GM18867 (cell line): ENCODE results near the gene RHEB.
A peak's percentile ranks its signal among the peaks of the same experiment; 100 is the strongest.

ENCODE experiments used
- ATAC-seq: cut with Tn5 transposase; IDR thresholded peaks from one replicate; pipeline ENCODE4 v1.9.1; 2021; ENCODE audit warnings: mild to moderate bottlenecking, moderate library complexity; ENCODE audit not compliant: unreplicated experiment

RHEB gene

DNA sequence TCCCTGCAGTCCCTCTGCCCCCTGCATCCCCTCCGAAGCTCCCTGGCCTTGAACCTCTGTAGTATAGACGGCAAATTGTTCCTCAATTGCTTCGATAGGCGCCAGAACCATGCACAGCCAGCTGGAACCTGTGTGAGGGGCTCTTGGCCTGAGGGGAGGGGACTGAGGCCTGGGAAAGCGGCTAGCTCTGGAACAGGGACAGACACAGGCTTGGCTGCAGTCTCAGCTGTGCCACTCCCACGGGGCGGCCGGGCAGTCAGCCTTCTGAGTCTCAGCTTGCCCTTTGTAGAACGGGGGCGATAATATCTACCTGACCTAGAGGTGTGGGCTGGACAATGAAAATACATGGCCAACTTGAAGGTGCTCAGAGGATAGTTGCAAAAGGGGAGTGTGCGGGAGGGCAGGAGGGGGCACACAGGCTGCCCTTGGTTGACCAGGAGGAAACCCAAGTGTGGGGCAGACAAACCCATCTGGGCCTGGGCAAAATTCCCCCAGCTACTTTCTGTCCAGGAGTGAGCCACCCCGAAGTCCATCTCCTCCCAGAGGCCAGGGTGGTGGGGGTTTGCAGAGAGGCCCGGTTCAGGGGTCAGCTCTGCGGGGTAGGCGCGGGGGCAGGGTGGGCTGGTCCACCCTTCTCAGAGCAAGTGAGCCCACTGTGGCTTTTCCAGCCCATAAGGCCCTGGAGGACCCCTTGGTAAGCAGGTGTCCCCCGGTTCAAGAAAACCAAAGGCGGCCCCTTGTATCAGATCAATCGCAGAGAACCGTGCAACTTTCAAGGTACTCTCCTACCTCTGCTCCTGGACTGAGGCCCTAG lies 84.4 kb downstream of the RHEB start:
- ATAC-seq, result no peak

DNA sequence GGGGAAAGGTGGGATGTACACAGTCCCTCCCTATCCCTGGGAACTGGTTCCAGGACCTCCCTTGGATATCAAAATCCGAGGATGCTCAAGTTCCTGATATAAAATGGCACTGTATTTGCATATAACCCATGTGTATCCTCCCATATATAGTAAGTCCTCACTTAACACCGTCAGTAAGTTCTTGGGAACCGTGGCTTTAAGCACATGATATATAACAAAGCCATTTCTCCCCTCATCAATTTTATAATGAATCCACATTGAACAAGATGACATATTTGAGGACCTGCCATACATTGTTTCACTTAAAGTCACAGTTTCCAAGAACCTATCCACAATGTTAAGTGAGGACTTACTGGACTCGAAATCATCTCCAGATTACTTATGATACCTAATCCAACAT lies 85.1 kb downstream of the RHEB start:
- no peak for ATAC-seq

DNA sequence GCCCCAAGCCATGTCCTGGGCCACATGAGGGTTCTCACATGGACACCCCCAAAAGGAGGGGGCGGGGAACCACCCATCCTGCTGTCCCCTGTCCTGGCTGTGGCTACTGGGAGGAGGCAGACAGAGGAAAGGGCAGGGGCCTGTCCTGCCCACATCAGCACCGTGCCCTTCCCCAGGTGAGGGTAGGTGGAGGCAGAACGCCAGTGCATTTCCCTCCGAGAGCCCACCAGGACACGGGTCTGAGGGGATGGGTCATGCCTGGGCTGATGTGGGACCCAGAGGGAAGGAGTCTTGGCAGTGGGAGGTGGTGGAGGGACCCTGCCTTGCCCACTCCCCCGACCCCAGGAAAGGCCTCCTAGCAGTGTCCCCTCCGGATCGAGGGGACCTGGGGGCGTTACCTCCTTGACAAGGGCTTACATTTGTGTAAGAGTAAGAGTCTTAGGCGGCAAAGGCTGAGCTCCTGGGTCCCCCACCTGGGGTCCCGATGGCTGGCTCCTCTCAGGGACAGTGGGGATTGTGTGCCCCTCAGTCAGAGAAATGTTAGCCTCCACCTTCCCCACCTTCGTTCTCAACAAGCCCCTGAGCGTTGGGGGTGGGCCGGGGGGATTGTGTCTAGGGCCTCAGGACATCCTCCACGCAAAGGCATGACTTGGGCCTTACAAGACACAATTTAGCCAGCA lies 85.8 kb downstream of the RHEB start:
- no peak for ATAC-seq

DNA sequence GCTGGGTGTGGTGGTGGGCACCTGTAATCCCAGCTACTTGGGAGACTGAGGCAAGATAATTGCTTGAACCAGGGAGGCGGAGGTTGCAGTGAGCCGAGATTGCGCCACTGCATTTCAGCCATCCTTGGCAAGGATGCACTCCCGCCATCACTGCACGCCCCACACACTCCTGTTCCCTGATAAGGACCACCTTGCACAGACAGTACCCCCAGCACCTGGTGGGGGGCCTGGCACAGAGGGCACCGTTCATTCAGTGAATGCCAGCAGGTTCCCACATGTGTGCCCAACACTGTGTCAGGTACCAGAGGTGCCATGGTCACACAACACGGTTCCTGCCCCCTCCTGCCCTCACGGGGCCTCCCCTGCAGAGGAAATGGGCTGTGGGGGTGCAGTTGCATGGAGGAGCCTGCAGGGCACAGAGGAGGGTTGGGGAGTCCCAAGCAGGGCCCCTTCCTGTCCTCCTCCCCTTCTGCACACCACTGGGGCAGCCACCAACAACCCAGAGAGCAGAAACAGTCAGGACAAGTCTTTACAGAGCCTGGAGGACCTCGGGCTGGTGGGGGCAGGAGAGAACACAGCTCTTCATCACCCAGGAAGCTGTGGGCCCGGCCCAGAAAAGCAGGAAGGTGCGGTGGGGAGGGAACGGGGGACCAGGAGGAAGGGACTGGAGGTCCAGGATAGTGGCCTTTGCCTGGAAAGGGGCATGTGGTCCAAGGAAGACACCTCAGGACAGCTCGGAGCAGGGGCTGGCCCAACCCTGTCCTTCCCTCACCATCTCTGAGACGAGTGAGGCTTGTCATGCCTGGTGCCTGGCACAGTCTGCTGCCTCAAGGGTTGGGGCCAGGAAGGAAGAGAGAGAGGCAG lies 86.8 kb downstream of the RHEB start:
- ATAC-seq, result peak; percentile 79

DNA sequence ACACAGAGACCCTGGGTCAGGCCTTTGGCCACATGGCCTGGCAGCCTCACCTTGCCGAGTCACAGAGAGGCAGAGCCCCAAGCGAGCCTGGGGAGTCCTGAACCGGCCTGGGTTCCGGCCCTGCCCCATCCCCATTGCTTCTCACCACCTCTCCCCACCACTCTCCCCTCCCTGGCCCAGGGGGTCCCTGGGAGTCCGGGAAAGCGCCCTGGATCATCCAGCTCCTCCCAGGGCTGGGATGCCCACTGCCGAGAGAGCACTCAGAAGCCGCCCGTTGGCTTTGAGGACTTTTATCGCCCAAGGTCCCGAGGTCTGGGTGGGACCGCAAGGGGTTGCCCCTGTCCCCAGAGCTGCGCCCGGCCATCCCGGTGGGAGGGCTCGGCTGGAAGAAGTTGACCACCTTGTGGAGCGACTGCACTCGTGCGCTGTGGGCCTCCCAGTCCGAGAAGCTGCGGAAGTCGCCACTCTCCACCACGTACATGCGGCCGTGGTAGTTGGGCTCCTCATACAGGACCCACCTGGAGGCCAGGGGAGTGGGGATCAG lies 87.9 kb downstream of the RHEB start:
- ATAC-seq, result no peak

DNA sequence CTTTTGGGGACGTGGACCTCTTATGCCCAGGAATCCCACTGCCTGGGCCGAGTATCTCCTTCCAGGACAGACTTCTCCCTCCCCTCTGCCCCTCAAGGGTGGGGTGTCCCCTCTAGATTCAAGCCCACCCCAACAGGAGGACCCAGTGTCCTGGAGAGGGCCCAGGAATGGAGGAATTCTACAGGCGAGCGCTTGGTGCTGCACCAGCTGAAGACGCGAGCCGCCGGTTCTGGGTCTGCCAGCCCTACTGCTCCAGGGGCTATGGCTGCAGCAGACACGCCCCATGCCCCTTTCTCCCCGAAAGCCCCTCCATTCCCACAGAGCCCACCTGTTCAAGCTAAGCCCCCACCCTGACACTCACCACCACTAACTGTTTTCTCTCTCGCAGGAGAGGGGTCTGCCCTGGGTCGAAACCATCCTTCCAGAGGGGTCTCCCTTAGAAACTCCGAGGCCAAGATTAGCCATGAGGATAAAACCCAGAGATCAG lies 88.4 kb downstream of the RHEB start:
- no peak for ATAC-seq

DNA sequence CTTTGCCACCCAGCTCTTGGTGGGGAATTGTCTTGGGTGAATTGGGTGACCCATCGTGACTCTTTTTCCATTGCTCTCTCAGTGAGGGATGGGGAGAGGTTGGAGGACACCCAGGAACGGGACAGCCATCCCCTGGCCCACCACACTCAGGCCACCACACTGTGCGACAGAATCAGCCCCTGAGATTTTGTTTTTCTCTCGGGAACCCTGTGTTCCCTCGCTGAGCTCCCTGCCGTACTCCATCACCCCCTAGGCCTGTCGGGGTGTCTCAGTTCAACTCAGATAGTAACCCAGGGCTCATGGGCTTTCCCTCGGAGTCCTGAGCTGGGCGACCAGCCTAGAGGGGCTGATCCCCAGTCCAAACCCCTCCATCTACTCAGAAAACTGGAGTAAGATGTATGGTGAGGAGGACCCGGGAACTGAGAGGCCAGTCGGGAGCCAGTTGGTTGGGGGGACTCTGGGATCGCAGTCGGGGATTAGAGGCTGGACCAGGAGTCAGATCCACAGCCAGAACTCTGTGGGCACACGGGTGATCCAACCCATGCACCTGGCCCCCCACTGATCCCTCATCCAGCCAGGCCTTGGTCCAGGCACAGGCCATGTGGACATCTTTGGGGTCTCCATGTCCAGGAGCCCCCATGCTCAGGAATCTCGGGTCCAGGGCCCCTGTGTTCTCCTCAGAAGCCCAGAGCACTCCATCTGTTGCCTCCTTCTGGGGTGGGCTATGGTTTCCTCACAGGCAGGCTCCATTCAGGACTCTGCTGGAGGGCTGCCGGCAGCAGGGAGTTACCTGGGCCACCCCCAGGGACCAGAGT lies 89.1 kb downstream of the RHEB start:
- ATAC-seq, result no peak

DNA sequence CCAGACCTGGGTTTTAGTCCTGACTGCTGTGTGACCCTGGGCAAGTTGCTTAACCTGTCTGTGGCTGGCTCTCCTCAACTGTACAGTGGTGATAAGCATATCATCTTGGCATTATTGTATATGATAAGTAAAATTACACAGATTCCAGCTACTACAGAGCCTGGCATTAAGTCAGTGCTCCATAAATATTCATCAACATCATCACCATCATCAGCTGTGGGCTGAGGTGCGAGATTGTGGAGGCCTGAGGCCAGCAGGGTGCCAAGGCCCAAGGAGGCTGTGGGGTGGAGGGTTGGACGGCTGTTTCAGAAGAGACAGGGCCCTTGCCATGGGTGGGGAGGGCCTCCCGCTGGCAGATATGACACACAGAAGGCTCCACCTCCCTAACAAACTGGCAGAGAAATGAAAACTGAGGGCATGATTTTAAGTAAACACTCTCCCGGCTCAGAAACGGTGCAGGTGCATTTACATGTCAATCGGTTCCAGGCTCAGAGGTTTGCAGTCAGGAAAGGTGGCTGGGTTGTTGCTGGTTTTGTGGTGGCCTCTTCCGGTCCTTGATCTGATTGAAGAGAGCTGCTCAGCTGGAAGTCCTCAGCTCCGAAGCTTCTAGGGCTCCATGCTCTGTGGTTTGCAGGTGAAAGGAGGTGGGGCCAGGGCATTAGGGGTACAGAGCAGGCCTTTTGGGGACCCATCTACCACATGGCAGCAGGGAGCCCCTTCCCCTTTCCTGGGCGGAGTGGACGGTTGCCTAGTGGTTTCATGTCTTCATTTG lies 89.9 kb downstream of the RHEB start:
- no peak for ATAC-seq

DNA sequence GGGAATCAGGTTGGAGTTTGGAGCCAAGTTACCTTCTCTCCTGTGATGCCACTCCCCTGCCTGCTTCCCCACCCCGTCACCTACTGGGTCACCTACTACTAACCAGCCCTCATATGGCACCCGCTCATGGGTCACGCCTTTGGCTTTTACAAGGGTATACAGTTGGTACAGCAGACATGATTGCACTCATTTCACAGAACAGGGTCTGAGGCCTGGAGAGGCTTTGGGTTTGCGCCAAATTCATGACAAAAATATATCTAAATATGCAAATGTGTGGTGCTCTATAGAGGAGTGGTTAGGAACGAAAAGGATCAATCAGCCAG lies 90.5 kb downstream of the RHEB start:
- ATAC-seq, result no peak

DNA sequence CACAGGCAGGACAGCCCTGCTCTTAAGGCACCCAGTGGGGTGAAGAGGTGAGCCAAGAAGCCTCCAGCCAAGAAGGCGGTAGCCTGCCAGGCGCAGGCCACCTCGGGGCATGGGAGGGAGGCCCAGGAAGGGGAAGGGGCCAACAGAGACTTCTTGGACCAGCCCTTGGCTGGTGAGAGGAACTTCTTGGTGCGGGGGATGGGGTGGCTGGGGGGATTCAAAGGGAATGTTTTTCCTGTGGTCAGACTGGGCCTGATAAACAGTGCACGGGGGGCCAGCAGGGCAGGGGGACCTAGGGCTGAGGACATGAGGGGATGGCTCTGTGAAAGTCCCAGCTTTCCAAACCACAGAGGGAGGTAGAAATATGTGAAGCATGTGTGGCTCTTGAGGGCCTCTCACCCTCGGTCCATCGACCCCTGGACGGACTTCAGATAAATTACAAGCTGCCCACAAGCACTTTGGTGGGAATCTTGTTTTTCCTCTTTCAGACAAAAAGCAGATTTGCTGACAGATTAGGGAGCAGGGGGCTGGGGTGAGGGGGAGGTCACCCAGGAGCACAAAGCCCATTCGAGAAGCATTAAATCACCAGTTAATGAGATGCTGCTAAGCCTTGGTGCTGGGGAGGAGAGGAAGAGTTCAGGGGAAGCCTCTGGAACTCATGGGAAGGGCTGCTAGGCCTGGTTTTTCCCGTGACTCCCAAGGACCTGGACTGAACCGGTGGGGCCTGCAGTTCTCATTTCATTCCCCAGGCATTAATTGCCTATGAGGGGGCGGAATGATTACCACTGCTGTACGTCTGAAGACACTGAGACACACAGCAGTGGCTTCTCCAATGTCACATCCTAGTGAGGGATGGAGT lies 91.1 kb downstream of the RHEB start:
- ATAC-seq, result no peak

DNA sequence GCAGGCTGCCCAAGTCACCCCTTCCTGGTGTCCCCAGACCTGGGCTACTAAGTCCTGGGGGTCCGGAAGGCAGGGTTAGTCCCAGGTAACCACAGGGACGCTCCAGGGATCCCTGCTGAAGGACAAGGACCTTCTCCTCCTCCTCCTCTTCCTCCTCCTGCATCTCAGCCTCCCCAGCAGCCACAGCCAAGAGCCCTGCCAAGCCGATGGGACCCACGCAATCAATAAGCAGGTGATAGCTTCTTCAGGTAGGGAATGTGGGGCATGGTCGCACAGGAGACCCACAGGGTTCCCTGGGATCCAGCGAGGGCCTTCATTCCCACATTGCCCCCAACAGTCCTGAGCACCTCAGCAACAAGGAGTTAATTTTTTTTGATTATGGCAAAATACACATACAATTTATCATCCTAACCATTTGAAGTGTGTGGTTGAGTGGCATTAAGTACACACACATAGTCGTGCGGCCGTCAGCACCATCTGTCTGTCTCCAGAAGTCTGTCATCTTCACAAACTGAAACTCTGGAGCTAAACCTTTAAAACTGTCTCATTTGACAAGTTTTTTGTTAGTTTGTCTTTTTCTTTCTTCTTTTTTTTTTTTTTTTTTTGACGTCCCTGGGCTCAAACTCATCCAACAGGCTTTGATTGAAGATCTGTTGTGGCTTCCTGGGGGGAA lies 91.9 kb downstream of the RHEB start:
- ATAC-seq, result no peak

DNA sequence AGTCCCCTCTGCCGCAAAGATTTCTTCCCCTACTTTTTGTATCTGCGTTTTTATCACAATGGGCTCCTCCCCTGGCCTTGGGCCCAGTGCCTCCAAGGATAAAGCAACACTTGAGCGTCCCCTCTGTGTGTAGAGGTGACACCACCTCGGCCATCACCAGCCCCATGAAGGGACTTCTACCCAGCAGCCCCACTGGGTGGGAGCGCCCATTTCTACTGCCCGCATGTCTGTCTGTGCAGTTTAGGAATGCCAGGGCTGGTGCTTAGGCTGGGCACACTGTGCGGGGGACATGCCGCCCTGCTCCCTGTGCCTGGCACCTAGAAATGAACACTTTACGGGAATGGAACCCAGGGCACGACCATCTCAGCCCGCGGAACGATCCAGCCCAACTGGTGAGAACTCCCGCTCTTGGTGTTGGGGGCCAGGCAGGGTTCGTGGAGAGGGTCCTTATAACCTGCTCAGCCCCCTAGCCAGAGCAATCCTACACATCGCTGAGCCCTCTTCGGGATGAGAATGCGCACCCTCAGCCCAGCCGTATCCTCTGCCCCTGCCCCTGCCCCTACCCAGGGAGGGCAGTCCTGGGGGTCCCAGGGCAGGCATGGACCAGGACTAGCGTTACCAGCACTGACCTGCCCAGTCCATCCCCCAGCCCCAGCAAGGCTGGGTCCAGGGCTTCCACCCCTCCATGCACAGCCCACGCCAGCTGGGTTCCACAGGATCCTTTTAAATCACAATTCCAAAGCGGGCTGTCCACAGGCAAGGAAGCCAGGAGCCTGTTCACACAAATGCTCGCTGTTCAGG lies 92.6 kb downstream of the RHEB start:
- ATAC-seq, result no peak

DNA sequence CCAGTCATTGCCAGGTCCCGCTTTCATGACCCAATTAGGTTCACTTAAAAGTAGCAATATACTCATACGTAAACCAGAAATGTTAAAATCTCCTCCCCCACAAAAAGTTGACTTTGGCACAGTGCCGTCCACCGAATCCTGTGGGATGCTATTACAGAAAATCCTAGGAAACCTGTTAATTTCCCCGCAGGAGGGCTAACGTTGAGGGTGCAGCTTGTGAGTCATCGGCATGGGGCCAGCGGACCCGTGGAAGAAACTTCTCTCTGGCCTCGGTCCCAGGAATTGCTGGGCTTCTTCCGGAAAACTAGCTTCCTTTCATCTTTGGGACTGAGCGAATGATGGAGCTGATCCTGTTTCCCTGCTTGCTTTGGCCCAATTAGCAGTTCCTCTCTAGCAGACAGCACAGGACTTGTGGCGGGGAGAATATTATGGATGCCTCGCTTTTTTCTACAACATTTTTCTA lies 93.2 kb downstream of the RHEB start:
- ATAC-seq, result no peak

DNA sequence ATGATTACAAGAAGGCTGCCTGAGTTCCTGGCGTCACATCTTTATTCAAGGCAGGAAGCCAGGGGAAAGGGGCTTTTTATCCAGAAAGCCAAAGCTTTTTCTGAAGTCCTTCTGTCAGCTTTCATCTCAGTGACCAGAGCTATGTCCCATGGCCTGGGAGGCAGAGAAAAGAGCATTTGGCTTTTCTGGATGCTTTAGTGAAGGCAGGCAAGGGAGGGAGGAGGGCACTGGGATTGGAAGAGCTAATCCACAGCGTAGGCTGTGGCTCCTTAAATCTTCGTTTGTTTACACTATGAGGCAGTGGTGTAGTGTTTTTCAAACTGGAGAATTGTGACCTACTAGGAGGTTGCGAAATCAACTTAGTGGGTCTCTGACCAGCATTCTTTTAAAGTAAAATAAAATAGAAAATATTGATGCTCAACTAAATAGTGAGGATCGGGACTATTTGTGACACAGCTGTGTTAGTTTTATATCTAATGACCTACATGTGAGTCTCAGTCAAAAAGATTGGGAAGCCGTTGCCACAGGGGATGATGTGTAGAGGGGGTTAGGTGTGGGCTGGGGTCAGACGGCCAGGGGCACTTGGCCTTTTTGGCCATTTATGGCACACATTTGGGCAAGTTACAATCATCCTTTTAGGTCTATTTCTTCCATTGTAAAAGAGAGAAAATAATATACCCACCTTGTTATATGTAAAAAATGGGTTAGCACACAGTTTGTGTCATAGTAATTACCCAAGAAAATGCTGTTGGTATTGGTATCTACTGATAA lies 93.8 kb downstream of the RHEB start:
- no peak for ATAC-seq

DNA sequence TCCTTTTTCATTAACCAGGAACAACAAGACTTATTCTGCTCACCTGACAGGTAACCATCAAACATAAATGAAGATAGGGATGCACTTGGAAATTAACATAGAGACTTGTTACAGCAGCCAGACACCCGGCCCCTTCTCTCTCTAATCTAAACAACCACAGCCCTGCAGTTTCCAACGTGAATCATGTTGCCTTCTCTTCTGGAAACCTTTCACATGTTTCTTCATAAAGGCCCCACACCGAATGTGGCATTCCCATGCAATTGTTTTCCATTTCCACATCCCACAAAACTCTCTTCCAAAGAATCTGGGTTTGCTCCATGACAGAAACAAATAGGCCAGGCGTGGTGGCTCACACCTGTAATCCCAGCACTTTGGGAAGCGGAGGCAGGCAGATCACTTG lies 94.9 kb downstream of the RHEB start:
- no peak for ATAC-seq

DNA sequence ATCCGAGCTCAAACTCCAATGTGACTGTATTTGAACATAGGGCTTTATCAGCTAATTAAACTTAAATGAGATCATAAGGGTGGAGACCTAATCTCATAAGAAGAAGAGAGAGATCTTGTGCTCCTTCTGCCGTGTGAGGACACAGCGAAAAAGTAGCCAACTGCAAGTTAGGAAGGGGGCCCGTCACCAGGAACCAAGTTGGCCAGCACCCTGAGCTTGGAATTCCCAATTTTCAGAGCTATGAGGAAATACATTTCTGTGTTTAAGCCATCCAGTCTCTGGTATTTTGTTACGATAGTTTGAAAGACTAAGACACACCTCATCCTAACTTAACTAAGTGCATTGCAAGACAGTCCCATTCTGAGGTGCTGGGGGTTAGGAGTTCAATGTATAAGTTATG lies 95.8 kb downstream of the RHEB start:
- no peak for ATAC-seq

DNA sequence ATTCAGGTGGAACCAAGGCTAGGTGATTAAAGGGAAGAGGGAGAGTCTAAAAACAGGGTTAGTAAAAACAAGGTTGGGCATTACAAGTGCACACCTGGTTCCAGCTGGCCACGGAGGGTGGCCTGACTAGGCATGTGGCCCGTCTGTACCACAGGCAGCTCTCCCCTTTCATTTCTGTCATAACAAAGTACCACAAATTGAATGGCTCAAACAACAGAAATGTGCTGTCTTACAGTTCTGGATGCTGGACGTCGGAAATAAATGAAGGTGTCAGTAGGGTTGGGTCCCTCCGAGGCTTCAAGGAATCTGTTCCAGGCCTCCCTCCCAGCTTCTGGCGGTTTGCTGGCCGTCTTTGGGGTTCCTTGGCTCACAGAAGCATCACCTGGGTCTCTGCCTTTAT lies 96.5 kb downstream of the RHEB start:
- ATAC-seq, result no peak
